Erythroblast (primary cell): ENCODE data around the gene PRRT2.

ENCODE experiments used
- GATA1 ChIP-seq: IDR thresholded peaks from 2 replicates; pipeline ENCODE4 v1.6.1; 2011; ENCODE audit warnings: low read depth, mild to moderate bottlenecking, control low read depth, low read length, moderate library complexity
- POLR2A ChIP-seq: IDR thresholded peaks from 2 replicates; pipeline ENCODE4 v1.6.1; 2011; ENCODE audit warnings: mild to moderate bottlenecking, low read length

DNA sequence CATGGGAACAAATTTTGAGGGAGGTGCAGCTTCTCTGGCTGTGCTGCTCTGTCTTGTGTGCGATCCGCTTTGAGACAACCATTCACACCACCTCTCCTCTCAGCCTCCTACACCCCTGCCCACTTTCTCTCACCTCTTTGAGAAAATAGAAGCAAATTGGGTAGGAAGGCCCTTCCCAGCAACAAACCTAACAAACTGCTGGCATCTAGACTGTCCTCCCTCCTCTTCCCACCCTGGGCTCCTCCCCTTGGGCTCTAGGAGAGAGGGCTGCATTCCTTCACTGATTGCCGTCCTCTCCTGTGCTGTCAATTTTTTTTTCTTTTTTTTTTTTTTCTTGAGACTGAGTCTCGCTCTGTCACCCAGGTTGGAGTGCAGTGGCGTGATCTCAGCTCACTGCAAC, 37.5 kb downstream of the PRRT2 start:
- TF ChIP-seq POLR2A = no peak
- no peak for TF ChIP-seq GATA1
